NCI-H187 (cell line): ENCODE results near the gene CERT1.
"Not testable (repeated sequence)": the region's sequence is repeated elsewhere in the genome, so short reads cannot be mapped to it uniquely, and the experiment has no call there.

ENCODE experiments used
- DNase-seq, 2 experiments: peaks; one replicate each; lab custom pipeline; 2025; lab: John Stamatoyannopoulos, UW

CERT1 gene, protein sequence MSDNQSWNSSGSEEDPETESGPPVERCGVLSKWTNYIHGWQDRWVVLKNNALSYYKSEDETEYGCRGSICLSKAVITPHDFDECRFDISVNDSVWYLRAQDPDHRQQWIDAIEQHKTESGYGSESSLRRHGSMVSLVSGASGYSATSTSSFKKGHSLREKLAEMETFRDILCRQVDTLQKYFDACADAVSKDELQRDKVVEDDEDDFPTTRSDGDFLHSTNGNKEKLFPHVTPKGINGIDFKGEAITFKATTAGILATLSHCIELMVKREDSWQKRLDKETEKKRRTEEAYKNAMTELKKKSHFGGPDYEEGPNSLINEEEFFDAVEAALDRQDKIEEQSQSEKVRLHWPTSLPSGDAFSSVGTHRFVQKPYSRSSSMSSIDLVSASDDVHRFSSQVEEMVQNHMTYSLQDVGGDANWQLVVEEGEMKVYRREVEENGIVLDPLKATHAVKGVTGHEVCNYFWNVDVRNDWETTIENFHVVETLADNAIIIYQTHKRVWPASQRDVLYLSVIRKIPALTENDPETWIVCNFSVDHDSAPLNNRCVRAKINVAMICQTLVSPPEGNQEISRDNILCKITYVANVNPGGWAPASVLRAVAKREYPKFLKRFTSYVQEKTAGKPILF

DNA sequence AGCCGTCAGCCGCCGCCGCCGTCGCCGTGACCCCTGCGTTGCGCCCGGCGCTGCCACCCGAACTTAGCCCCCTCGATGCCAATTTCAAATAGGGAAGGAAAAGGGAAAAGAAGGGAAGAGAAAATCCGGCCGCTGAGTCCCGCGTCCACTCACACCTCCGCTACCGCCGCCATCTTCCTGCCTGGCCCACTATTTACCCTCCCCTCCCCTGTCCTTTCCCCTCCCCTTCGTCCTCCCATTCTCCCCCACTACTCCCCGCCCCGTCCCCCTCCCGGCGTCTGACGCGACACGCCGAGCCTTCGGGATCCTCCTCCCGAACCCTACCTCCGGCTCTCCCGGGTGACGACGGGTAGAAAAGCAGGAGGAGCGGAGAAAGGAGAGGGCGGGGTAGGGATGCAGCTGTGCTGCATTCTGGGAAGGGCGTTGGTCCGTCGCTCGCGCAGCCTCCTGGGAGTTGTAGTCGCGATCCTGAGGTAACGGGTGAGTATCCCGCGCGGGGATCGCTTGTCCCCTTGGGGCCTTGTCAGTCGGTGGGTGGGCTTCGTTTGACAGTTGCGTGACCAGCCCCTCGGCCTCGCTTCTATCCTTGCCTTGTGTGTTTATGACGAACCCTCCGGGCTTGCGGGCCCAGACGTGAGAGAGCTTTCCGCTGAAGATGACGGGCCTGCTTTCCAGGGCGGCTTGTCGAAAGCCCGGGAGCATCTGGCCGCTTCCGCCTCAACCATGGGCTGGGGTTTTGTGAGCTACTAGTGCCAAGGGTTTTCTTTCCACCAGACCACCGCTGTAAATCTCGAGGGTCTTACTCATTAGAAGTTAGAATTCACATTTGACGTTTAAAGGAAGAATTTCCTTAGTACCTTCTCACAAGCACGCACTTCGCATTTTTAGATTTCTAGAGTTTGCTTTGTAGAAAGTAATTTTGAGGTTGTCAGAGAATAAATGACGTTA is at the start of gene CERT1, which contains the start of gene POLK:
CERT1 (minus strand) TSS at position 195 of the 948 bp plus-strand sequence. CDS start 422 bp downstream, outside the sequence.
POLK (plus strand) TSS at position 457 of the 948 bp plus-strand sequence.
- peak; percentile 85 to 95 for DNase-seq

DNA sequence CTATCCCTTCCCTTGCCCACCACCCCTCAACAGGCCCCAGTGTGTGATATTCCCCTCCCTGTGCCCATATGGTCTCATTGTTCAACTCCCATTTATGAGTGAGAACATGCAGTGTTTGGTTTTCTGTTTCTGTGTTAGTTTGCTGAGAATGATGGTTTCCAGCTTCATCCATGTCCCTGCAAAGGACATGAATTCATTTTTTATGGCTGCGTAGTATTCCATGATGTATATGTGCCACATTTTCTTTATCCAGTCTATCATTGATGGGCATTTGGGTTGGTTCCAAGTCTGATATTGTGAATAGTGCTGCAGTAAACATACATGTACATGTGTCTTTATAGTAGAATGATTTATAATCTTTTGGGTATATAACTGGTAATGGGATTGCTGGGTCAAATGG is 49.2 kb upstream of the CERT1 start:
- DNase-seq, result not testable (repeated sequence)

DNA sequence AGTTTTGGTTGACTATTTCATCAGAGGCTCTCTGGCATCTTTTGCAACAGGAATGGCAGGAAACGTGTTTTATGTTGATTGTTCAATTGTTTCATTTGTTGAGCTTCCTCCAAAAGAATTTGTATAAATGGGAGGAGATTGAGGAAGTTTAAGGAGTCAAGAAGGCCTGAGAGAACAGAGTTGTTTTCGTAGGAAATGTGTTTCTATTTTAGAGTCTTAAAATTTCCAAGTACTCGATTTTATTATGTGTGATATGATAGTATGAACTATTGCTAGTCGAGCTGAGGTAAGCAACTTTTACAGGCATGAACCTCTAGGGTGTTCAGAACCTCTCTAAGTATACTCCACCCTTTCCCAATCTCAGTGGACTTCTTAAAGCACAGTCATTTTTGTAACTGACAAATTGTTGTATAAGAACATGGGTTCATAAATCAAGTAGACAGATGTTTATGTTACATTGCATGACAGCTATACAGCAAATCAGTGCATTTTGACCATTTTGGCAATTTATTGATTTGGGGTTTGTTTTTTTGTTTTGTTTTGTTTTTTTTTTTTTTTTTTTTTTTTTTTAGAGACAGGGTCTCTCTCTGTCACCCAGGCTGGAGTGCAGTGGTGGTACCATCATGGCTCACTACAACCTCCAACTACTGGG is 47.7 kb upstream of the CERT1 start:
- DNase-seq, result no peak

DNA sequence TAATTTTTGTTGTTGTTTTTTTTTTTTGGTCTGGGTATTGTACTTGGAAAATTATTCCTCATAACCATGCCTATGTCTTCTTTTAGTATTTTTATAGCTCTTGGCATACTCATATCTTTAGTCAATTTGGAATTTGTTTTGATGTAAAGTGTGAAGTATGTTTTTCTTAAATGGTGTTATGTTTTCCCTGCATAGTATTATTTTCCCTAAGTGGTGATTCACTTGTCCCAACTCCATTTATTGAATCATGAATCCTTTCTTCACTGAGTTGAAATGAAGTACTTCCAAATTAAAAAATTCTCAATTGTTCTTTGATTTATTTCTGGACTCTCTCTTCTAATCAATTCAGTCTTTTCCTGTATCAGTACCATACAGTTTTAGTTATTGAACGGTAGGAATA is 46.8 kb upstream of the CERT1 start:
- no peak for DNase-seq

DNA sequence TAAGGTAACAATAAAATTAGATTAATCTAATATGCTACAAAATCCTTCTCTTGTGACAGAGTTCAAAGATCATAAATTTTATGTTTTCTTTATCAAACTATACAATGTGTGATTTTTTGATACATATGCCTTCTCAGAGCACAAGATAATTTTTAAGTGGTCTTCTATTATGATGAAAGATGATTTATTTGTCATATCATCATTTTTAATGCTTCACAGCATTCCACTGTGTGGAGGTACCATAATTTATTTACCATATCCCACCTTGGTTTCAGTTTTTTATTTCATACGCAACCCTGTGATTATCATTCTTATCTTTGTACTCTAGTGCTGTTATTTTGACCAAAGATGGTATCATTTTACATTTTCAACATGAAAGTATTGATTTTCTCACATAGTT is 41.9 kb upstream of the CERT1 start:
- no peak for DNase-seq

DNA sequence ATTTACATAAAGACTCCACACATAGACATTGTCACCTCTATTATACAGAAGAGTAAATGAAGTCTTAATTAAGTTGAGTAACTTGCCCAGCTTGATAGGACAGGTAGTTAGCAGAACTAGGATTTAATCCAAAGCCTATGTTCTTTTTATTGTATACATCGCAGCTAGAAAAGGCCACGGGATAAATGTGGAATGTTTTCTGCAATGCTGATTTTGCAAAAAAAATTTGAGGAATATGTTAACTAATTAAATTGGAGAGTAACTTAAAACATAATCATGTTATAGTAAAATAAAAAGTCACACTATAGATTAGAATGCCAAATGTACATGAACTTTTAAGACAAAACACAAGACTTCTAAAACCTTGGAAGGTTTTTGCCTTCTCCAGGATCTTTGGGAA is 41.3 kb upstream of the CERT1 start:
- no peak for DNase-seq

DNA sequence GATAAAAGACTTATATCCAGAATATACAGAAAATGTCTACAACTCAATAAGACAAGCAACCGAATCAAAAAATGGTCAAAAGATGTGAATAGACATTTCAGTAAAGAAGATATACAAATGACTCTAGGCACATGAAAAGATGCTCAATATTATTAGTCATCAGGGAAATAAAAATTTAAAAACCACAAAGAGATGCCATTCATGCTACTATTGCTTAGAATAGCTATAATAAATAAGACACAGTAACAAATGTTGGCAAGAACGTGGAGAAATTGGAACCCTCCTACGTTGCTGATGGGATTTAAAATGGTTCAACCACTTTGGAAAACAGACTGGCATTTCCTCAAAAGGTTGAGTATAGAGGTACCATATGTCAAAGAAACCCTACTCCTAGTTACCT is 40.0 kb upstream of the CERT1 start:
- DNase-seq, result no peak

DNA sequence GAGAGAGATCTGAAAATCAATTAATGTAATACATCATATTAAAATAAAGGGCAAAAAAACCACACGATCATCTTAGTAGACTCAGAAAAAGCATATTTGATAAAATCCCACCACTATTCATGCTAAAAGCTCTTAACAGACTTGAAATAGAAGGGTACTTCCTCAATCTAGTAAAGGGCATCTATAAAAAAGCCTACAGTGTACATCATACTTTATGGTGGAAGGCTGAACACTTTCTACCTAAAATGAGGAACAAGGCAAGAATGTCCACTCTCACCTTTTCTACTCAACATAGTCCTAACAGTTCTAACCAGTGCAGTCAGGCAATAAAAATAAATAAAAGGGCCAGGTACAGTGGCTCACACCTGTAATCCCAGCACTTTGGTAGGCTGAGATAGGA is 39.2 kb upstream of the CERT1 start:
- DNase-seq, result no peak

DNA sequence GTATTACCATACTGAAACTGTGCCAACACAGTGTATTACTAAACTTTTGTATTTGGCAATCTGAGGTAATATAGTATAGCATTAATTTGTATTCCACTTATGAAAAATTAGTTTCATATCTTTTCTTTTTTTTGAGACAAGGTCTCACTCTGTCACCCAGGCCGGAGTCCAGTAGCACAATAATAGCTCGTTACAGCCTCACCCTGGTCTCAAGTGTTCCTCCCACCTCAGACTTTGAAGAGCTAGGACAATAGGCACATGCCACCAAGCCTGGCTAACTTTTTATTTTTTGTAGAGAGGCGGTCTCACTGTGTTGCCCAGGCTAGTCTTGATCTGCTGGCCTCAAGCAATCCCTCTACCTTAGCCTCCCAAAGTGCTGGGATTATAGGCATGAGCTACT is 36.4 kb upstream of the CERT1 start:
- DNase-seq, result no peak

DNA sequence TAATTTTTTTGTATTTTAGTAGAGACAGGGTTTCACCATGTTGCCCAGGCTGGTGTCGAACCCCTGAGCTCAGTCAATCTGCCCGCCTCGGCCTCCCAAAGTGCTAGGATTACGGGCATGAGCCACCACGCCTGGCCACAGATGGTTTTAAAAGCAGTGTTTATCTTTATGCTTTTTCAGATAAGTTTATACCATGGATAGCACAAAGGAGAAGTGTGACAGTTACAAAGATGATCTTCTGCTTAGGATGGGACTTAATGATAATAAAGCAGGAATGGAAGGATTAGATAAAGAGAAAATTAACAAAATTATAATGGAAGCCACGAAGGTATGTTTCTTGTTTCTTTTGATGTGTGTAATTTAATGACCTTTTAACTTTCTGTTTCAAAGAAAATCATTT is 35.4 kb upstream of the CERT1 start:
- no peak for DNase-seq

DNA sequence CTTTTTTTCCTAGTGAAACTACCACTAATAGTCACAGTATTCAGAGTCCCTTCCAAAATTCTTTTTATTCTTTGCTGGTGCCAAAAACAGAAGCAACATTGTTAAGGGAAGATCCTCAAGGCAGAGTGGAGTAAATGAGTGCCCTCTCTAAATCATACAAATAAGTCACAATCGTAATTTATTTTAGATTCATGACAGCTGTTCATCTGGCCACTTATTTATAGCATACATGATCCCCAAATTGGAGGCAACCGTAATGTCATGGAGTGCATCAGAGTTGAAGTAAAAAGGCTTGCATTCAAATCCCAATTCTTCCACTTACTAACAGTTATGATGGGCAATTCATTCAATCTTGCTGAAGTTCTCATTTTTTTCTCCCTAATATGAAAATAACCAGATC is 33.7 kb upstream of the CERT1 start:
- no peak for DNase-seq

DNA sequence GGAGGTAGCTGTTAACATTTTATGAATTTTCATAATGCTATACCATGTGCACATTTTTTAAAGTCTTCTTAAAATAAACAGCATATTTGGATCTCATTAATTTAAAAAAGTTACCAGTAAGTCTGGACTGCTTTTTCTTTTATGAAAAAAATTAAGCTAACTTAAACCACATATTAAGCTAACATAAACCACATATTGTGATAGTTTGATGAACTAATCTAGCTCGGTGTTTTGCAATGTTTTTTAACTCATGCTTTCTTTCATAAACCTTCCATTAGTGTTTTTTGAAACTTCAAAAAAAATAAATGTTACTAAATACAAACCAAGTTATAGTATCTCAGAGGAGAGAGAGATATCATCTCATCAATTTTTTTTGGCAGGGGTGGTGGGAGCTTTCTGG is 26.8 kb upstream of the CERT1 start:
- no peak for DNase-seq

DNA sequence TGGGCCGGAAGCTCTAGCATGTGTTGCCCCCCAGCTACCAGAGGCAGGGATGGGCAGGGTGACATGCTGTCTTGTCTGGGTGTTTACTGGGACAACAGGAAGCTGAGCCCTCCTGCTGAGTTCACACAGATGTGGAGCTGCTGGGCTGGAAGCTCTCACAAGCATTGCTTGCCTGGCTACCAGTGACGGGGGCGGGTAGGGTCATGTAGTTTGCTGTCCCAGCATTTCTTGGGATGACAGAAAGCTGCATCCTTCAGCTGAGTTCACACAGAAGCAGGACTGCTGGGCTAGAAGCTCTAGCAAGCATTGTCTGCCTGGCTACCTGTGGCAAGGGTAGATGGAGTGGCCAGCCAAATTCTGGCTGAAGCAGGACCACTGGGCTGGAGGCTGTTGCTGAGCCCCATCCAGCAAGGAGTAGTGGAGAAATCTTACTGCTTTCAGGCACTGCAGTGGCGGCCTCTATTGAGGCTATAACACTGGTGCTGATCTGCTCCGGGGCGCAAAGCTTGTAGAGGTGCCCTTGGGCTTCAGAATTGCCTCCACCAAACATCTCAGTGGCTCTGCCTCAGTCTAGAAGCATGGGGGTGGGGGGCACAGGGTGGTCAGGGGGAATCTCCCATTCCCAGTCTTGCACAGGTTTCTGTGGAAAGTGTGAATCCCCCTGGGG is 25.4 kb upstream of the CERT1 start:
- DNase-seq, result no peak

DNA sequence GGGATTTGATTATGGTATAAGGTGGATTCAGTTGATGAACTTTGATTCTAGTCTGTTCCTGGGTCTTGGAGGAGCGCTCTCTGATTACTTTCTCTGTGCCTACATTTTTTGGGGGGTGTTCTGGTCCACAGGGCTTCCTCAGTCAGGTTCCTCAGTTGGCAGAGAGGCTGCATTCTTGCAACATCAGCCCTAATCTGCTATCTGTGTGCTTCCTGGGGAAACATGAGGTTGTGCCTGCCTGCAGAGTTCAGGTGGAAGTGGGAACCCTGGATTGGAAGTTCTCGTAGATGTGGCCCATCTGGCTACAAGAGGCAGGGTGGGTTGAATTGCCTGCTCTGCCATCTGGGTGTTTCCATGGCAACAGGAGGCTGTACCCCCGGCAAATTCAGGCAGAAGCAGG is 24.7 kb upstream of the CERT1 start:
- no peak for DNase-seq

DNA sequence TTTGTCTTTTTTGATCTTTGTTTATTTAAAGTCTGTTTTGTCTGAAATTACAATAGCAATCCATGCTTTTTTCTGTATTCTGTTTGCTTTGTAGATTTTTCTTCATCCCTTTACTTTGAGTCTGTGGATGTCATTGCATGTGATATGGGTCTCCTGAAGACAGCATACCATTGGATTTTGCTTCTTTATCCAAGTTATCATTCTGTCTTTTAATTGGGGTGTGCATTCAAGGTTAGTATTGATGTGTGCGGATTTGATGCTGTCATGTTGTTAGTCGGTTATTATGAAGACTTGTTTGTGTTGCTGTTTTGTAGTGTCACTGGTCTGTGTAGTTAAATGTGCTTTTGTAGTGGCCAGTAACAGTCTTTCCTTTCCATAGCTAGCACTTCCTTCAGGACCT is 23.3 kb upstream of the CERT1 start:
- no peak for DNase-seq

DNA sequence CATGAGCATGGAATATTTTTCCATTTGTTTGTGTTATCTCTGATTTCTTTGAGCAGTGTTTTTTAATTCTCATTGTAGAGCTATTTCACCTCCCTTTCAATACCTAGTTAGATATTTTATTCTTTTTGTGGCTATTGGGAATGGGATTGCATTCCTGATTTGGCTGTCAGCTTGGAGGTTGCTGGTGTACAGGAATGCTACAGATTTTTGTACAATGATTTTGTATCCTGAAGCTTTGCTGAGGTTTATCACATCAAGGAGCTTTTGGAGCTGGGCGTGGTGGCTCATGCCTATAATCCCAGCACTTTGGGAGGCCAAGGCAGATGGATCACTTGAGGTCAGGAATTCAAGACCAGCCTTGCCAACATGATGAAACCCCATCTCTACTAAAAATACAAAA is 22.3 kb upstream of the CERT1 start:
- DNase-seq, result not testable (repeated sequence)

DNA sequence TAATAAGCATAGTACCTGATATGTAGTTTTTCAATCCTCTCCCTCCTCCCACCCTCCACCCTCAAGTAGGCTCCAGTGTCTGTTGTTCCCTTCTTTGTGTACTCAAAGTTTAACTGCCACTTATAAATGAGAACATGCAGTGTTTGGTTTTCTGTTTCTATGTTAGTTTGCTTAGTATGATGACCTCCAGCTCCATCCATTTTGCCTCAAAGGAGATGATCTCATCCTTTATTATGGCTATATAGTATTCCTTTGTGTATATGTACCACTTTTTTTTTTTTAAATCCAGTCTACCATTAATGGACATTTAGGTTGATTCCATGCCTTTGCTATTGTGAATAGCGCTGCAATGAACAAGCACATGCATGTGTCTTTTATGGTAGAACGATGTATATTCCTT is 20.8 kb upstream of the CERT1 start:
- no peak for DNase-seq

DNA sequence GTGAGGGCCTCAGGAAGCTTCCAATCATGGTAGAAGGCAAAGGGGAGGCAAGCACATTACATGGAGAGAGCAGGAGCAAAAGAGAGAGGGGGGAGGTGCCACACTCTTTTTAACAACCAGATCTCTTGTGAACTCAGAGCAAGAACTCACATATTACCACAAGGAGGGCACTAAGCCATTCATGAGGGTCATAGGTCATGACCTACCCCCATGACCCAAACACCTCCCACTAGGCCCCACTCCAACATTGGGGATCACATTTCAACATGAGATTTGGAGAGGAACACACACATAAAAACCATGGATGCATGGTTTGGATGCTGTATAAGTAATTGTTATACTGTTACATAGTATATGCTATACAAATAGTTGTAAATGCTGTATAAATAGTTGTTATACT is 17.8 kb upstream of the CERT1 start:
- DNase-seq, result no peak

DNA sequence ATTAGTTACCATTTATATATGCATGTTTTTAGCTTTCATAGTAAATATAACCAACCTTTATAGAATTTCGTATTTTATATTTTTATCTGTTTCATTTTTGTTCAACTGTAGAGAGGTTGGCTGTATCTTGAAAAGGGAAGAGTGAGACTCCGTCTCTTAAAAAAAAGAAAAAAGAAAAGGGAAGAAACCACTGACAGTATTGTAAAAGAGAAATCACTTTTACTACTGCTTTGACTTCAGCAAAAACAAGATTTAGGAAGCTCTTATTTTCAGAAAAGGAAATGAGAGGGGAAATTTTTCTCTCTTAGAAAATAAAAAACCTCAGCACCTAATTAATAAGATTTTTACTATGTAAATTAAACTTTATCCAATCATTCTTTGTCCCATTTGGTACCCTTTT is 14.6 kb upstream of the CERT1 start:
- DNase-seq, result no peak

DNA sequence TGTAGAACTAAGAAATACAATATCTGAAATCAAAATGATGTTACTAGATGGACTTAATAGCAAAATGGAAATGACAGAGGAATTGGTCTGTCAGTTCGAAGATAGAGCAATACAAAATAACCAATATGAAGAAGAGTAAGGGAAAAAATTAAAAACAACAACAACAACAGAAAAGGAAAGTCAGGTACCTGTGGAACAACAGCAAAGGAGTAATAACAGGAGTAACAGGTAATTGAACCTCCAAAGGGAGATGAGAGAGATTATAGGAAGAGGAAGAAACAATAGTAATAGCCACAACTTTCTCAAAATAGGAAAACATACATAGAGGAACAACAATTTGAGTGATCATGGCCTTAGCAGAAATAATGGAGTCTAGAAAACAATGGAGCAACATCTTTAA is 13.9 kb upstream of the CERT1 start:
- no peak for DNase-seq

DNA sequence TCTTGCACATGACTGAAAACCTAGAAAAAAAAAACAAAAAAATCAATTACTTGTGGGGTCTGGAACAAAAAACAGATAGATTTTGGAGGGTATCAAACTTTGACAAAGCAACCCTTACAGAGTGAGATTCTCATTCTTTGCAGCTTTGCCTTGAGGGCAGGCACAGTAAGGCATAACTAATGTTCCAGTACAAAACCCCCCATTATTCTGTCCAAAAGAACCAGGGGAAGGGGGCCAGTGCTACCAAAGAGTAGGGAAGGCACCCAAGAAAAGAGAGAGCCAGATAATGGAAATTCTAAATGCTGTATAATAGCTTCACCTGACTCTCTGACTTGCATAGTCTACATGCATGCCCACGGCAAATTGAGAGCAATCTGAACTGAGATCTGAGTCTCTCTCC is 13.2 kb upstream of the CERT1 start:
- no peak for DNase-seq

DNA sequence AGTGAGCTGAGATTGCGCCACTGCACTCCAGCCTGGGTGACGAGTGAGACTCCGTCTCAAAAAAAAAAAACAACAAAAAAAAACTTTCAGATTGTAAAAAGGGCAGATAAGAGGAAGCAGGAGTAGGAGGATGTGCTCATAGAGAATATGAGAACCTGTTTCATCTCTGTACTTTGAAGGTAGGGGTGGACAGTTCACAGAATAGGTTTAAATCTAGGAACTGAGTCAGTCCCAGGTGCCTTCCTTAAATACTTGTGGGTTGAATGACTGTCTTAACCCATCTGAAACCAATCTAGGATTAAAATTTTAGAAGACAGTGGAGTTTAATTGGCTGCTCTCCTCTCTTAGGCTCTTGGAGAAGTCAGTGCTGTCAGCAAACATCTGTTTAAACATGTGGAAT is 12.6 kb upstream of the CERT1 start:
- no peak for DNase-seq
